Keratinocyte (primary cell): Measurements from ENCODE around the gene CLEC16A. TPM values are rescaled to one million over a fixed set of nuclear protein-coding genes. Genes with fewer than 3 reads are reported as not detected.

Experiments used
- DNase-seq: peaks from one replicate; pipeline ENCODE4 v3.0.0-alpha.2; 2011; ENCODE audit warnings: low read depth, missing footprints, low spot score
- FAIRE-seq: peaks from 2 replicates; lab custom pipeline; 2011; peaks lifted over from hg19 to GRCh38; lab: Jason Lieb, UNC
- H2AFZ ChIP-seq: 2 replicates; pipeline ENCODE4 v1.6.0; 2012; ENCODE audit warnings: low read length, control low read depth, inconsistent platforms; ENCODE audit not compliant: control insufficient read depth
- H3K27ac ChIP-seq: 2 replicates; pipeline ENCODE4 v1.5.1; 2011; ENCODE audit warnings: low read length; ENCODE audit not compliant: control insufficient read depth, insufficient read depth
- H3K27me3 ChIP-seq: 3 replicates; pipeline ENCODE4 v1.6.0; 2011; ENCODE audit warnings: low read length; ENCODE audit not compliant: control insufficient read depth, insufficient read depth; ENCODE audit errors: extremely low read depth
- H3K36me3 ChIP-seq, 2 experiments: 2 replicates in 1 of 2; 3 replicates in 1 of 2; pipeline ENCODE4 v1.5.1; 2011; ENCODE audit warnings: low read length in 2 of 2, mild to moderate bottlenecking in 1 of 2; ENCODE audit not compliant: control insufficient read depth in 2 of 2, insufficient read depth in 2 of 2; ENCODE audit errors: extremely low read depth in 1 of 2
- H3K4me1 ChIP-seq: 3 replicates; pipeline ENCODE4 v1.5.1; 2011; ENCODE audit warnings: low read length; ENCODE audit not compliant: control insufficient read depth, insufficient read depth; ENCODE audit errors: extremely low read depth
- H3K4me2 ChIP-seq: 3 replicates; pipeline ENCODE4 v1.6.0; 2011; ENCODE audit warnings: low read depth, low read length; ENCODE audit not compliant: control insufficient read depth, insufficient read depth; ENCODE audit errors: extremely low read depth
- H3K4me3 ChIP-seq, 3 experiments: fragments of 200-600 bp in 1 of 3; sonication (generic) in 1 of 3; 2 replicates in 2 of 3; 3 replicates in 1 of 3; pipeline ENCODE4 v1.5.1; 2011 to 2016; ENCODE audit warnings: low read length in 3 of 3, mild to moderate bottlenecking in 3 of 3, control low read depth in 2 of 3, inconsistent platforms in 1 of 3, low read depth in 1 of 3, mixed read lengths in 1 of 3, mixed run types in 1 of 3, moderate library complexity in 1 of 3; ENCODE audit not compliant: control insufficient read depth in 2 of 3, insufficient read depth in 2 of 3; ENCODE audit errors: extremely low read depth in 1 of 3
- H3K79me2 ChIP-seq: 2 replicates; pipeline ENCODE4 v1.6.0; 2012; ENCODE audit warnings: low read length; ENCODE audit not compliant: control insufficient read depth, insufficient read depth
- H3K9ac ChIP-seq: 3 replicates; pipeline ENCODE4 v1.6.0; 2011; ENCODE audit warnings: low read length; ENCODE audit not compliant: control insufficient read depth, insufficient read depth; ENCODE audit errors: extremely low read depth
- H3K9me1 ChIP-seq: 3 replicates; pipeline ENCODE4 v1.6.0; 2011; ENCODE audit warnings: low read length; ENCODE audit not compliant: control insufficient read depth, insufficient read depth; ENCODE audit errors: extremely low read depth
- H3K9me3 ChIP-seq: 2 replicates; pipeline ENCODE4 v1.5.1; 2012; ENCODE audit warnings: low read depth, low read length; ENCODE audit not compliant: control insufficient read depth
- H4K20me1 ChIP-seq: 3 replicates; pipeline ENCODE4 v1.6.0; 2011; ENCODE audit warnings: low read length; ENCODE audit not compliant: control insufficient read depth, insufficient read depth; ENCODE audit errors: extremely low read depth
- EZH2 ChIP-seq: IDR thresholded peaks from one replicate; pipeline ENCODE4 v1.6.1; 2012; ENCODE audit warnings: inconsistent platforms, mild to moderate bottlenecking, low read length, moderate library complexity
- dilution Hi-C: fragments of 300-500 bp; cut with MboI; formaldehyde crosslinking; loops from one replicate; pipeline ENCODE4 v1.7.0; 2020; ENCODE audit warnings: low sequenced_read_pairs; ENCODE audit not compliant: extremely low pct_ligation_motif_present
- polyA plus RNA-seq, 5 experiments: library from polyadenylated mRNA; depleted of rRNA in 3 of 5; stranded (reverse) in 3 of 5; stranded (forward) in 1 of 5; unstranded in 1 of 5; fragments of >200 nt; gene quantifications; 1 replicate in 1 of 5; 2 replicates in 3 of 5; 3 replicates in 1 of 5; pipeline versions ENCODE4 v1.2.1 to v1.2.3, GENCODE V29; 2011 to 2012; ENCODE audit warnings: missing spikeins in 2 of 5, low read depth in 1 of 5, low replicate concordance in 1 of 5
- TF ChIP-seq, protein P1 (sequence below), 3 experiments: IDR thresholded peaks in 1 of 3; conservative IDR thresholded peaks in 1 of 3; optimal IDR thresholded peaks in 1 of 3; 2 replicates in 2 of 3; 3 replicates in 1 of 3; pipeline versions ENCODE3 to v1.5.1; 2011; ENCODE audit warnings: low read length in 3 of 3, mild to moderate bottlenecking in 3 of 3, moderate library complexity in 2 of 3, control low read depth in 1 of 3, inconsistent platforms in 1 of 3; ENCODE audit not compliant: insufficient read depth in 2 of 3; ENCODE audit errors: extremely low read depth in 1 of 3

The CLEC16A gene
- polyA plus RNA-seq, 1 donor (not counting 4 experiments of a cell fraction or from before 2014, with no cell fraction given), result 9.5 TPM

DNA sequence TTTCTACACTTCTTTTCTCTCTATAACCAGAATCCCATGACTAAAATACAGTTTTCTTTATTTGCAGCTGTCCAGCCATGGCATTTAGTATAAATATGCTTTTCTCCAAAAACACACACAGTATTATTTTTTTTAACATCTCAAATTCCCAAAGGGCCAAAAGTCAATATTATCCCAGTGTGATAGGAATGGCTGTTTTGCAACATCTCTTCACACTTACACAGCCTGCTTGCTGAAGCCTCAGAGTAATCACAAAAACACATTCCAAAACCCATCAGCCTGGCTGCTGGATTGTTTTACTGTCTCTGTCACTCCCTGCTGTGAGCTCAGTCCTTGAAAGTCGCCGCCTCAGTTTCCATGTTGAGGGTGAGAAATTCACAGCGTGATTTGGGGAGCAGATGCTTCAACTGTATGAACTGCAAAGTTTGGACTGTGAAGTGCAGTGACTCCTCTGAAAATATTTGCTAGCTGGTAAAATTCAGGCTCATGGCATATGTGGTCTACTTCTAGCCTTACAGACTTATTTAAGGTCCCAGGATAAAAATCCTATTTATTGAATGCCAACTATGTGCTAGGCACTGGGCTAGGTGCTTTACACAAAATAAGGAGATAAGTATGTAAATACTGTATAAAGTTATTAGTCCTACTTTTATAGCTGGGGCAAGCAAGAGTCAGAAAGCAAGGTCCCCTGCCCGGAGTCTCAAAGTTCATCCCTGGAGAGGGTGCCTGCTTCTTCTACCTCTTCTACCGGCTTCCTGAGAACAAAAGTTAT is 195.1 kb downstream of the CLEC16A start:
- Histone ChIP-seq H4K20me1 (no peaks in the 10 kb centered on the region), H2AFZ (no peak overlapping the region), H3K27ac (no peak overlapping the region), H3K9ac (no peak overlapping the region), H3K4me1 (peaks cover 21% of the 10 kb centered on the region), H3K4me3 (no peak overlapping the region), H3K27me3 (no peaks in the 10 kb centered on the region), H3K79me2 (no peaks in the 10 kb centered on the region), H3K9me1 (peaks cover 2% of the 10 kb centered on the region), H3K36me3 (no peaks in the 10 kb centered on the region), H3K9me3 (no peaks in the 10 kb centered on the region), H3K4me2 (no peak overlapping the region)
- FAIRE-seq (no peak), DNase-seq (no peak)
- TF ChIP-seq, protein P1, sequence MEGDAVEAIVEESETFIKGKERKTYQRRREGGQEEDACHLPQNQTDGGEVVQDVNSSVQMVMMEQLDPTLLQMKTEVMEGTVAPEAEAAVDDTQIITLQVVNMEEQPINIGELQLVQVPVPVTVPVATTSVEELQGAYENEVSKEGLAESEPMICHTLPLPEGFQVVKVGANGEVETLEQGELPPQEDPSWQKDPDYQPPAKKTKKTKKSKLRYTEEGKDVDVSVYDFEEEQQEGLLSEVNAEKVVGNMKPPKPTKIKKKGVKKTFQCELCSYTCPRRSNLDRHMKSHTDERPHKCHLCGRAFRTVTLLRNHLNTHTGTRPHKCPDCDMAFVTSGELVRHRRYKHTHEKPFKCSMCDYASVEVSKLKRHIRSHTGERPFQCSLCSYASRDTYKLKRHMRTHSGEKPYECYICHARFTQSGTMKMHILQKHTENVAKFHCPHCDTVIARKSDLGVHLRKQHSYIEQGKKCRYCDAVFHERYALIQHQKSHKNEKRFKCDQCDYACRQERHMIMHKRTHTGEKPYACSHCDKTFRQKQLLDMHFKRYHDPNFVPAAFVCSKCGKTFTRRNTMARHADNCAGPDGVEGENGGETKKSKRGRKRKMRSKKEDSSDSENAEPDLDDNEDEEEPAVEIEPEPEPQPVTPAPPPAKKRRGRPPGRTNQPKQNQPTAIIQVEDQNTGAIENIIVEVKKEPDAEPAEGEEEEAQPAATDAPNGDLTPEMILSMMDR (optimal IDR thresholded peaks at IDR 0.05 in 1 of 3, IDR thresholded peaks at IDR 0.05 in 1 of 3, conservative IDR thresholded peaks at IDR 0.05 in 1 of 3; ENCODE audit: extremely low read depth in 1 of 3, insufficient read depth in 2 of 3, low read length in 3 of 3), result no peak
- no peak for TF ChIP-seq EZH2
- dilution Hi-C loops, result no loop called here

DNA sequence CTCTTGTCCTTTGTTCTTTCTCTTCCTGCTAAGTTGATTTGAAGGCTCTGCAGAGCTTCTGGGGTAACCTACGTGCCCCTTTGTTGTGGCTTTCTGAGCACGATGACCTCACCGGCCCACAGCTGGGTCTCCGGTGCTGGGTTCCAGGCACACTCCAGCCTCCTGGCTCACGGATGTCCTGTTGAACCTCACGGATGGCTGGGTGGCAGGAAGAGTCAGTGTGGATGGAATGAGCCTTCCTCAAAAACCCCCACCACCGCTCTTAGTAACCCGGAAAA is 195.7 kb downstream of the CLEC16A start:
- Histone ChIP-seq H3K9me1 (peaks cover 2% of the 10 kb centered on the region), H2AFZ (no peak overlapping the region), H3K9ac (no peak overlapping the region), H3K27me3 (no peaks in the 10 kb centered on the region), H3K4me3 (no peak overlapping the region), H3K79me2 (no peaks in the 10 kb centered on the region), H3K4me1 (peaks cover 16% of the 10 kb centered on the region), H4K20me1 (no peaks in the 10 kb centered on the region), H3K36me3 (no peaks in the 10 kb centered on the region), H3K4me2 (no peak overlapping the region), H3K9me3 (no peaks in the 10 kb centered on the region), H3K27ac (no peak overlapping the region)
- TF ChIP-seq, protein P1 (optimal IDR thresholded peaks at IDR 0.05 in 1 of 3, IDR thresholded peaks at IDR 0.05 in 1 of 3, conservative IDR thresholded peaks at IDR 0.05 in 1 of 3; ENCODE audit: extremely low read depth in 1 of 3, insufficient read depth in 2 of 3, low read length in 3 of 3), result no peak
- no peak for TF ChIP-seq EZH2
- FAIRE-seq, result no peak
- no peak for DNase-seq
- dilution Hi-C loops, result no loop called here
